NCI-H2081 treated with DMSO at 0.1 percent for 48 hours (cell line): Measurements from ENCODE around the gene TLL2.

ENCODE experiments used
- DNase-seq: peaks from one replicate; lab custom pipeline; 2025; lab: John Stamatoyannopoulos, UW

The TLL2 gene

GRCh38 chr10:96420228-96421009 is 93.3 kb downstream of the TLL2 start:
- no peak for DNase-seq

GRCh38 chr10:96419351-96419750 is 94.4 kb downstream of the TLL2 start:
- DNase-seq, result no peak

GRCh38 chr10:96418582-96418981 is 95.1 kb downstream of the TLL2 start:
- no peak for DNase-seq

DNA sequence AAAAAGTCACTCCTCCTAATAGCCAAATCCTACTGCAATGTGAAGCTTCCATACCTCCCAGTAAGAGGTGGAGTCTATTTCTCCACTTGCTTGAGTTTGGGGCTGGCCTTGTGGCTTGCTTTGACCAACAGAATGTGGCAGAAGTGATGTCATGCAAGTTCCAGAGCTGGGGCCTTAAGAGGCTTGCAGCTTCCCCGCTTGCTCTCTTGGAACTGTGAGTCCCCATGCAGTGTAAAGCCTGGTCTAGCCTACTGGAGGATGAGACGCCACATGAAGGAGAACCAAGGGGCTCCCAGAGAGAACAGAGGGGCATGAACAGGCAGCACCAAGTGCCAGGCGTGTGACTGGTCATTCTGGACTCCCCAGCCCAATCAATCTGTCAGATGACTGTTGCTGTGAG is 96.3 kb downstream of the TLL2 start:
- DNase-seq, result no peak

DNA sequence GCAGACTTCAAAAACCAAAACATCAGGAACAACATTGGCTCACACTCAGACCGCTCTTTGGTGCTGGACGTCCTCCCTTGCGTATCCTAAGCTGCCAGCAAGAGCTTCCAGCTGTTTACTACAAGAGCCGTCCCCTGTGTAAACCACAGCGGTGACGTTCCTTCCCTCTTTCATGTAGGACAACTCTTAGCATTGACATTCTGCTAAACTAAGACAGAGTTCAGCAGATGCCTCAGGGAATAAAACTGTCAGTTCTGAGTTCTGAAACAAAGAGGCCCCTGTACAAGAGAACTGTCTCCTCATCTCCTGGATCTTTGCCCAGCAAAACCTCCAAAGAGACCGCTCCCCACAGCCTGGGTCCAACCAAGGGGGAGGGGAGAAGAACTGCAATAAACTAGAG is 97.1 kb downstream of the TLL2 start:
- DNase-seq, result no peak

GRCh38 chr10:96415891-96416554 is 97.7 kb downstream of the TLL2 start:
- DNase-seq, result no peak

GRCh38 chr10:96415150-96415890 is 98.4 kb downstream of the TLL2 start:
- DNase-seq, result no peak

GRCh38 chr10:96414303-96414702 is 99.4 kb downstream of the TLL2 start:
- no peak for DNase-seq

DNA sequence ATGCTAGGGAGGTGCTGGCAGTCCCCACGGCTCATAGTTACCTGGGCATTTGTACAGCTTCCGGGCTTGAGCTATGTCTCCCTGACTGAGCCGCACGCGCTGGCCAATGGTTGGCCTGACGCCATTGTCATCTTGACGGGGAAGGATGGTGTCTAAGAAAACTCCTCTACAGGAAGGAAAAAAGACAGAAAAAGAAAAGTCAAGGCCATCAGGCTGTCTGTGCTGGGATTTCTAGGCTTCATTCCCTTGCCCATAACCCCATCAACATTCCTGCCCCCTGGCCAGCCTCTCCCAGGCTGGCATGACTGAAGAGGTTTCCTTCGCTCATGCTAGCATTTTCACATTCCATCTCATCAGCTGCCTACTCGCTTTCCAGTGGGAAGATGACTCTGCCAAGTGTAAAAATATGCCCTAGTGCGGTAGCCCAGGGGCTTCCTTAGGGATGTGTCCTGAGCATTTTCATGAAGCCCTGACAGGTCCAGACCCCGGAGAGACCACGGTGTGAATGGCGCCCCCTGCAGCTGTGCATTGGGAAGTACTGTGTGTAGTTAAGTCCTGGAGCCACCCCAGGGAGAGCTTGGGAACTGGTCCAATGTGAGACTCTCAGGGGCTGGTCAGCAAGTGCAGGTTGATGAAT is 100.5 kb downstream of the TLL2 start:
- no peak for DNase-seq

GRCh38 chr10:96411716-96412320 is 101.9 kb downstream of the TLL2 start:
- no peak for DNase-seq

DNA sequence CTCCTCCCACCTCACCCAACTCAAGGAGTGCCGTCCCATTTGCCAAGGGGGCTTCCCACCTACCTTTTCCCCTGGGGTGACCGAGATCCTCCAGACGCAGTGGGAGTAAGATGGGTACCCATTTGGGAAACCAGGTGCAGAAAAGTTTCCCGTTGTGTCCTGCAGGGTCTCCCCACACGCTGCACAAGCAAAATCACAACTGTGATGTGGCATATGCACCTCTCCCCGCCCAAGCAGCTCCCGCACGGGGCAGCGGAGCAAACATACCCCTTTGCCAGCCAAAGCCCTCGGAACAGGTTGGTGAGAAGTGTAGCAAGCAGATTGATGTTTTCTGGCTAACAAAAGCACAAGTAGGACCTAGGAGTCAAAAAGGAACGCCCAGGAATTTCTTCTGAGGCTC is 103.4 kb downstream of the TLL2 start:
- DNase-seq, result no peak

GRCh38 chr10:96408201-96408600 is 105.5 kb downstream of the TLL2 start:
- no peak for DNase-seq

- DNase-seq, result no peak
Observed at GRCh38 chr10:96407560-96408069, 106.1 kb downstream of the TLL2 start.

DNA sequence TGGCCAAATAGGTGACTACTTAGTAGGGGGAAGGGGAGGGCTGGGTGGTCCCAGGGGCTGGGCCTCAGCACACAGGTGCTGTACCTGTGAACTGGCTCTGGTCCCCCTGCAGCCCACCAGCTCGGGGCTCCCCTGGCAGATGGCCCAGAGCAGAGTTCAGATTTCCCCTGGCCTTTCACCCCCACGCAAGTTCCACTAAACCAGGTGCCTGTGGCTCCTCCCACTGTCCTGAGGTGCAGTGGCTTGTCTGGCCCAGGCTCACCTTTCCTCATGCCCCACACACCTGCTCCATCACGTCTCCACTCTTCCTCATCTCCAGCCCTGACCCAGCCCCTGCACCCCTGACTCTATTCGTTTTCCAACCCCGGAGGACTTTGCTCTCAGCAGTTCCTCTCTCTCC is 107.6 kb downstream of the TLL2 start:
- DNase-seq, result no peak

GRCh38 chr10:96402417-96403305 is 111.1 kb downstream of the TLL2 start:
- no peak for DNase-seq

- DNase-seq, result no peak
Observed at GRCh38 chr10:96401036-96401435, 112.7 kb downstream of the TLL2 start.

GRCh38 chr10:96400465-96400864 is 113.3 kb downstream of the TLL2 start:
- DNase-seq, result no peak

GRCh38 chr10:96397902-96398301 is 115.8 kb downstream of the TLL2 start:
- no peak for DNase-seq

DNA sequence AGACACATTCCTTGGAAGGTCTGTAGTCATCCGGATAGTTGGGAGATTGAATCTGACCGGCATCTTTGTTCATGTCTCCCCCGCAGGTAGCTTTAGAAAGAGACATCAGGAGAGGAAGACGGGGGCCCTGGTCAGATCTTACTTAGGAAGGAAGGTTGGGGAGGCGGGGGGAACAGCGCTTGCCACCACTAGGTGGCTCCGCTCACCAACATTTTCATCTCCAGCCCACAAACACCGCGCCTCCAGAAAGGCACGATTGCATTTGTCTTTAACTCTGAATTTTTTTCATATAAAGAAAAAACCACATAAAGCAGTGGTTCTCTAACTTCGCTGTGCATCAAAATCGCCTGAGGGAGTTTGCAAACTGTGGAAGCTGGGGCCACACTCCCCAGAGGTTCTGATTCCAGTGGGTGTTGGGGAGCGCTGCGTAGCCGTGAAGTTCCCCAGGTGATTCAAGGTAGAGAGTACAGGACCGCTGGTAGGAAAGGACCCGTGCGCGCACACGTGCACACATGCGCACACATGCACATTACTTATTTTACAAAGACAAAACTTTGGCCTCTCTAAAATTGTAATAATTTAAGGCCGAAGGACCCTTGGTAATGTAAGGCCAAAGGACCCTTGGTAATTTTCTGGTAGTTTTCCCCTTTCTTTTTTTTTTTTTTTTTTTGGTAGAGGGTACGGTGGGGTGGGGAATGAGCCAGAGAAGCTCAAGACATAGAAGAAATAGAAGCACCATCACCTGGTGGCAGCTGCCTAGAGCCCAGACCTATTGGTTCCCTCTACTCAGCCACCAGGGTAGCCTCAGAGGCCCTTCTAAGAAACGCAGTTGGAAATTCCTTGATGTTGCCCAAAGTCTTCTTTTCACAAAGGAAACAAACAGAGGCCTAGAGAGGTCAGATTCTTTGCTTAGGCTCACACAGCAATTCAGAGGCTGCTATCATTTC is 117.5 kb downstream of the TLL2 start:
- no peak for DNase-seq

- no peak for DNase-seq
Observed at GRCh38 chr10:96390460-96390864, 123.3 kb downstream of the TLL2 start.
